ENCODE results near the gene SSC4D.

The SSC4D gene

GRCh38 chr7:76380623-76380966, 28.9 kb downstream of the SSC4D start:
- ChIA-PET CTCF (no interaction called here), POLR2A (interaction anchor here (0.6 kb wide), 1 partner anchor 74 kb away, joined by 3 read pairs; no protein-coding TSS in a partner anchor)
- DNase-seq (ENCODE audit: low read depth, low spot score): no peak
- TF ChIP-seq CTCF (IDR thresholded peaks at IDR 0.05; ENCODE audit: insufficient read depth, low read length, missing control alignments): no peak
- peak overlapping the region; percentile 43 for H3K4me3 ChIP-seq (ENCODE audit: low read depth, low read length)

DNA sequence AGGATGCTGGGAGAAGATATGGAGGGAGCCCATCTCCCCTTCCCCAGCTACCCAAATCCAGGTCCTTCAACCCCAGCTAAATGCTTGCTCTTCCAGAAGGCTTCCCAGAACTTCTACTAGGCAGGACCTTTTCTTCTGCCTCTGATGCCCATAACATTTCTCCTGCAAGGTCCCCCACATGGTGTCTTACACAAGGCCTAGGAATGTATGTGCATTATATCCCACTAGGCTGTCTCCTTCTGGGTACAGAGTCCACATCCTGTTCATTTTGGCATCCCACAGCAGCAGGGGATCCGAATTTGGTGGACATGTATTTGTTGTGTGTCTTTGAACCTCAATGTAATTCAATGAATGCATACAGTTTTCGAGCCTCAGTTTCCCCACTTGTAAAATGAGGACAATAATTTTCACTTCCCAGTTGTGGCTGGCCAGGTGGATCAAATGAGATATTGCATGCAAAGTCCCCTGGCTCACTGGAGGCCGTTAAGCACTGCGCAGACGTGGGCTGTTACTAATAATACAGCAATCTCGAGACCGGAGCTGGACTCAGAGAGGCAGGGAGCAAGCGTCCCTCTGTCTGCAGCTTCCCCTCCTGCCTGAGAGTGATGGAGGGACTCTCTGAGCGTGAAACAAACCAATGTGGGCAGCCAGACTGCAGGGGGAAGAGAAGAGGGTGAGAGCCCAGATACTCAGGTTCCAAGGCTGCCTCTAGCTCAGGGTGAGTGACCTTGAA, 32.1 kb downstream of the SSC4D start:
- no peak overlapping the region; the same call in 1 of the 2 replicates for H3K4me3 ChIP-seq (ENCODE audit: low read depth, low read length)
- TF ChIP-seq CTCF (IDR thresholded peaks at IDR 0.05; ENCODE audit: insufficient read depth, low read length, missing control alignments): no peak
- DNase-seq (ENCODE audit: low read depth, low spot score): no peak
- ChIA-PET POLR2A (interaction anchor here (0.5 to 1.0 kb wide), 2 partner anchors 20 to 75 kb away, joined by 3 to 4 read pairs; partner anchors contain the start of gene HSPB1), CTCF (interaction anchor here (0.8 to 1.6 kb wide), 4 partner anchors 10 to 88 kb away, joined by 3 to 4 read pairs (median 3); partner anchors contain the start of gene ZP3)

DNA sequence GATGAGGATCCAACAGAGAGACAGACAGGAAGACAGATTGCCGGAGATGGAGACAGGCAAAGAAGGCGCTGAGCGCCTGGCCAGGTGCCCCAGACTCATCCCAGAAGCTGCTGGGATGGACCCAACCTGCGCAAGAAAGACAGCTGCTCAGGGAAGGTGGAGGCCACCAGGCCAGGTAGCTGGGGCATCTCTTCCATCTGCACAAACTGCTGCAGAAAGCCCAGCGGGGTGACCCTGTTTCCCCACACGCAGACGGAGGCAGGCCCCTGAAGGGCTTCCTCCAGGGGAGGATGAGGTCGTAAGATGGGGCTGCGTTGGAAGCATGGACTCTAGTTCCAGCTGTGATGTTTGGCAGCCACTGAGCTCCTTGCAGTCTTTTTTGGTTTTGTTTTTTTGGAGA, 34.2 kb downstream of the SSC4D start:
- no peak overlapping the region for H3K4me3 ChIP-seq (ENCODE audit: low read depth, low read length)
- ChIA-PET POLR2A (no interaction called here), CTCF (interaction anchor here (1.2 kb wide), 1 partner anchor 11 kb away, joined by 6 read pairs; no protein-coding TSS in a partner anchor)
- no peak for DNase-seq (ENCODE audit: low read depth, low spot score)
- TF ChIP-seq CTCF (IDR thresholded peaks at IDR 0.05; ENCODE audit: insufficient read depth, low read length, missing control alignments): no peak

GRCh38 chr7:76372984-76373833, 36.3 kb downstream of the SSC4D start:
- H3K4me3 ChIP-seq (ENCODE audit: low read depth, low read length): no peak overlapping the region
- POLR2A ChIA-PET: interaction anchor here (1.4 kb wide), 1 partner anchor 21 kb away, joined by 3 read pairs; no protein-coding TSS in a partner anchor
- CTCF ChIA-PET: interaction anchor here (0.9 to 2.9 kb wide), 3 partner anchors 9 to 195 kb away, joined by 3 to 13 read pairs (median 5); partner anchors contain the start of gene YWHAG
- DNase-seq (ENCODE audit: low read depth, low spot score): no peak
- no peak for TF ChIP-seq CTCF (IDR thresholded peaks at IDR 0.05; ENCODE audit: insufficient read depth, low read length, missing control alignments)

- DNase-seq (ENCODE audit: low read depth, low spot score): no peak
- TF ChIP-seq CTCF (IDR thresholded peaks at IDR 0.05; ENCODE audit: insufficient read depth, low read length, missing control alignments): no peak
- ChIA-PET POLR2A (no interaction called here), CTCF (interaction anchor here (2.9 kb wide), 1 partner anchor 11 kb away, joined by 13 read pairs; the partner anchor contains the start of gene YWHAG)
- H3K4me3 ChIP-seq (ENCODE audit: low read depth, low read length): no peak overlapping the region
These were observed 38.1 kb downstream of the SSC4D start for GRCh38 chr7:76371396-76371795.

- no peak overlapping the region for H3K4me3 ChIP-seq (ENCODE audit: low read depth, low read length)
These were observed 40.5 kb downstream of the SSC4D start for GRCh38 chr7:76369018-76369417.

More at GRCh38 chr7:76369018-76369417, 40.5 kb downstream of the SSC4D start:
- TF ChIP-seq CTCF (IDR thresholded peaks at IDR 0.05; ENCODE audit: insufficient read depth, low read length, missing control alignments): no peak
- ChIA-PET CTCF (interaction anchor here (0.9 to 3.6 kb wide), 2 partner anchors 9 to 10 kb away, joined by 3 to 20 read pairs; partner anchors contain the start of gene YWHAG), POLR2A (no interaction called here)
- no peak for DNase-seq (ENCODE audit: low read depth, low spot score)
